Measurements from ENCODE around the gene KSR1. TPM values are rescaled to one million over a fixed set of nuclear protein-coding genes. Genes with fewer than 3 reads are reported as not detected.
"Not testable (repeated sequence)": the region's sequence is repeated elsewhere in the genome, so short reads cannot be mapped to it uniquely, and the experiment has no call there.

Gene KSR1
- total and polyA plus RNA-seq, 2 donors = 22.7 to 27.3 TPM

GRCh38 chr17:27667656-27668487 is 211.6 kb downstream of the KSR1 start:
- no peak for DNase-seq (ENCODE audit: extremely low spot score)

DNA sequence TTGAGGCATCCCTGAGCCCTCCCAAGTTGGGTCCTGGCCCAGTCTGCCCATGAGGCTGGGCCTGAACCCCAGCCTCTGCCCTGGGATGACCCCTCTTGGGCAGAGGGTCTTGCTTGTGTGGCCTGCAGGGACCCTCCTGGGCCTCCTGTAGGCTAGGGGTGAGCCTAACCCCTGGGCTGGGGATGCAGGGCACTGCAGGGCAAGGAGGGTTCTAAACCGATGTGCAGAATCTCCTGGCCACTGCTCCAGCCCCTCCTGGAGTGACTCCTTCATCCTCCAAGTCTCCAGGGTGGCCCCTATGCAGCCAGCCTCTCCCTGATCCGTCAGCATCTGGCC is 212.2 kb downstream of the KSR1 start:
- WGBS = 79% methylated on average over 2 of the region's 2 CpGs
- H3K27ac ChIP-seq (ENCODE audit: low read depth) = no peak overlapping the region
- H3K4me3 ChIP-seq (ENCODE audit: low read depth, low read length) = no peak overlapping the region
- H3K4me1 ChIP-seq (ENCODE audit: insufficient read depth) = no peaks in the 10 kb centered on the region
- H3K36me3 ChIP-seq (ENCODE audit: insufficient read depth) = no peaks in the 10 kb centered on the region
- no peak for DNase-seq (ENCODE audit: extremely low spot score)

More at GRCh38 chr17:27667656-27668487, 211.6 kb downstream of the KSR1 start:
- Histone ChIP-seq H3K4me3 (ENCODE audit: low read depth, low read length) (no peak overlapping the region), H3K36me3 (ENCODE audit: insufficient read depth) (no peaks in the 10 kb centered on the region), H3K4me1 (ENCODE audit: insufficient read depth) (no peaks in the 10 kb centered on the region), H3K27ac (ENCODE audit: low read depth) (no peak overlapping the region)
- 88% methylated on average over 12 of the region's 12 CpGs for WGBS

GRCh38 chr17:27669136-27669535 is 212.9 kb downstream of the KSR1 start:
- Histone ChIP-seq H3K4me3 (ENCODE audit: low read depth, low read length) (no peak overlapping the region), H3K27ac (ENCODE audit: low read depth) (no peak overlapping the region), H3K4me1 (ENCODE audit: insufficient read depth) (no peaks in the 10 kb centered on the region), H3K36me3 (ENCODE audit: insufficient read depth) (no peaks in the 10 kb centered on the region)
- DNase-seq (ENCODE audit: extremely low spot score) = no peak
- 88% methylated on average over 7 of the region's 7 CpGs for WGBS

- Histone ChIP-seq H3K36me3 (ENCODE audit: insufficient read depth) (no peaks in the 10 kb centered on the region), H3K27ac (ENCODE audit: low read depth) (no peak overlapping the region), H3K4me3 (ENCODE audit: low read depth, low read length) (no peak overlapping the region), H3K4me1 (ENCODE audit: insufficient read depth) (no peaks in the 10 kb centered on the region)
- WGBS = 64% methylated on average over 5 of the region's 5 CpGs
- no peak for DNase-seq (ENCODE audit: extremely low spot score)
These were observed 213.6 kb downstream of the KSR1 start for GRCh38 chr17:27669850-27670249.

DNA sequence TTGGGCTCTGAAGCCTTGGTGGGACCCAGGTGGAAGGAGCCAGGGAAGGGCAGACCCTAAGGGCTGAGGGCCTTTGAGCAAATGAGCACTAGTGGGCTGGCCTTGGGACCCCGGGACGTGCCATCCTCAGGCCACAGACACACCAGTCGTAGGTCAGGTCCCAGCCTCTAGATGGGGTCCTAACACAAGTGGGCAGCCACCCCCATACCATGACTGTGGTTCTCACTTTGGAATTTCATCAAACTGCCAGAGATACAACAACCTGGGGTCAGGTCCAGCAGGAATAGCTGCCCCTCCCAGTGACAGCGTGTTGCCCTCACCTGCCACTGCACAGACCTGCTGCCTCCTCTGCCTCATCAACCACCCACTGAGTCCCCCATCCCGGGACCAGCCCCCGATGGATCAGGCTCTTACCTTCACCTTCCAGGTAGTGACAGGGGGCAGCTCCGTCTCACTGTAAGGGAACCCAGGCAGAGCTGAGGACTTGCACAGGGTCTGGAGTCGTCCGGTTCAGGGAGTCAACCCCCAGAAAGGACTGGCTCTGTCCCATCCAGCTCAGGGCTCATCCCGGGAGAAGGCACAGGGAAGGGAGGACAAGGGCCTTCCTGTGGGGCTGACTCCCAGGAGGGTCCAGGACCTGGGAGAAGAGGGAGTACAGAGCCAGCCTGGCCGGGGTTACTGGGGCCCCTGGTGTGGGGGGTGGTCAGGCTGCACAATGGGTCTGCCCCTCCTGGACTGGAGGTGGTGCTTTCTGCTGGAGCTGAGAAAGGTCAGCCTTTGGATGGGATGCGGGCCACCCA is 214.7 kb downstream of the KSR1 start:
- WGBS = 85% methylated on average over 12 of the region's 12 CpGs

GRCh38 chr17:27671591-27671910 is 215.3 kb downstream of the KSR1 start:
- DNase-seq (ENCODE audit: extremely low spot score) = no peak
- Histone ChIP-seq H3K27ac (ENCODE audit: low read depth) (no peak overlapping the region), H3K4me1 (ENCODE audit: insufficient read depth) (no peaks in the 10 kb centered on the region), H3K4me3 (ENCODE audit: low read depth, low read length) (no peak overlapping the region), H3K36me3 (ENCODE audit: insufficient read depth) (no peaks in the 10 kb centered on the region)
- 93% methylated on average over 2 of the region's 2 CpGs for WGBS

More for the DNA sequence above, 214.7 kb downstream of the KSR1 start:
- H3K4me1 ChIP-seq (ENCODE audit: insufficient read depth) = no peaks in the 10 kb centered on the region
- H3K4me3 ChIP-seq (ENCODE audit: low read depth, low read length) = no peak overlapping the region
- no peak overlapping the region for H3K27ac ChIP-seq (ENCODE audit: low read depth)
- DNase-seq (ENCODE audit: extremely low spot score) = no peak
- H3K36me3 ChIP-seq (ENCODE audit: insufficient read depth) = no peaks in the 10 kb centered on the region

GRCh38 chr17:27671977-27672480 is 215.8 kb downstream of the KSR1 start:
- not testable (repeated sequence) for H3K36me3 ChIP-seq (ENCODE audit: insufficient read depth); H3K27ac ChIP-seq (ENCODE audit: low read depth); H3K4me3 ChIP-seq (ENCODE audit: low read depth, low read length); H3K4me1 ChIP-seq (ENCODE audit: insufficient read depth); DNase-seq (ENCODE audit: extremely low spot score)
- 70% methylated on average over 6 of the region's 6 CpGs for WGBS

DNA sequence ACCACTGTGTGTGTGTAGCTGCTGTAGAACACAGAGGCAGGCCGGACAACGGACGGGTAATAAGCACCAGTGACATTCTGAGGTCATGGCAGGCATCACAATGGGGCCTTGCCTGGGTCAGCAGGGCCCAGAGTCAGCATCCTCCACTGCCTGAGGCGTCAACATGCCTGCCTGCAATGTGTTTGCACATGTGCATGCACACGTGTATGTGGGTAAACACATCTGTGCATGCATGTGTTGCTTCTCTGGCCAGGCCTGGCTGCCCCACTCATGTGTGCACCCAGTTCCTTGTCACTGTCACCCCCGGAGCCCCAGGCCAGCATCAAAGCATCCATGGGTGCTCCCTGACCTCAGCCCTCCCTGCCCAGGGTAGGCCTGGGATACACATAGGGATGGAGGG is 218.1 kb downstream of the KSR1 start:
- no peak overlapping the region for H3K4me3 ChIP-seq (ENCODE audit: low read depth, low read length)
- WGBS = 90% methylated on average over 6 of the region's 6 CpGs
- no peak overlapping the region for H3K27ac ChIP-seq (ENCODE audit: low read depth)
- H3K4me1 ChIP-seq (ENCODE audit: insufficient read depth) = no peaks in the 10 kb centered on the region
- no peak for DNase-seq (ENCODE audit: extremely low spot score)
- no peaks in the 10 kb centered on the region for H3K36me3 ChIP-seq (ENCODE audit: insufficient read depth)

Small RNA genes lying within 50 kb of the gene (small RNA-seq; reads per million reads assigned to genes)
- not detected for gene AC015688.5

Other genes starting within 250 kb of the KSR1 start
- gene WSB1, start 162.3 kb upstream of the KSR1 start, total RNA-seq = 400 TPM
- 118 TPM for gene WSB1, start 162.3 kb upstream of the KSR1 start, polyA plus RNA-seq
- gene LGALS9, start 174.7 kb downstream of the KSR1 start, total RNA-seq = 6.5 TPM
- 50.1 TPM for gene LGALS9, start 174.7 kb downstream of the KSR1 start, polyA plus RNA-seq